ENCODE results near the gene KRT33B.
"Not testable (repeated sequence)": the region's sequence is repeated elsewhere in the genome, so short reads cannot be mapped to it uniquely, and the experiment has no call there.

KRT33B gene

GRCh38 chr17:41366070-41366469 is 3.5 kb downstream of the KRT33B start:
- H3K9ac ChIP-seq (ENCODE audit: low read depth, low read length) = no peak overlapping the region
- H3K9me3 ChIP-seq (ENCODE audit: control insufficient read depth, insufficient read depth, low read length) = no peaks in the 10 kb centered on the region
- H3K4me1 ChIP-seq (ENCODE audit: control insufficient read depth, insufficient read depth, low read length) = no peaks in the 10 kb centered on the region
- H3K36me3 ChIP-seq (ENCODE audit: control insufficient read depth, insufficient read depth, low read length) = no peaks in the 10 kb centered on the region
- no peak overlapping the region for H3K4me3 ChIP-seq (ENCODE audit: low read depth, low read length)
- H3K27me3 ChIP-seq (ENCODE audit: control insufficient read depth, insufficient read depth, low read length) = no peaks in the 10 kb centered on the region

DNA sequence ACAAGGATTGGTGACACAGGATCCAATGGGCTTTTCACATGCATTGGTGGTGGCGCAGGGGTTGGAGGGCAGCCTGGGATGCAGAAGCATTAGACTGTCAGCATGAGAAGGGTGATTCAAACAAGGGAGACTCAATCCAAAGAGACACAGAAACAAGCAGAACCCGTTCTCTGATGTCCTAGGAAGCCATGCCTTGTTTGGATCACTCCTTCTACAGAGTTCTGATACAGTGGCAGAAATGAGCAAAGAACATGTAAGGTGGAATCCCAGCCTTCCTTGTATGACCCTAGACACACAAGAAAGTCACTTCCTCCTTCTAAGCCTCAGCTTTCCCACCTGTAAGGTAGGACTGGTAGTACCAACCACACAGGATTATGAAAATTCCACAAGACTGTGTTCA is 5.7 kb downstream of the KRT33B start:
- H3K9me3 ChIP-seq (ENCODE audit: control insufficient read depth, insufficient read depth, low read length) = no peaks in the 10 kb centered on the region
- no peak overlapping the region for H3K4me3 ChIP-seq (ENCODE audit: low read depth, low read length)
- no peak overlapping the region for H3K9ac ChIP-seq (ENCODE audit: low read depth, low read length)
- no peaks in the 10 kb centered on the region for H3K27me3 ChIP-seq (ENCODE audit: control insufficient read depth, insufficient read depth, low read length)
- no peaks in the 10 kb centered on the region for H3K36me3 ChIP-seq (ENCODE audit: control insufficient read depth, insufficient read depth, low read length)
- H3K4me1 ChIP-seq (ENCODE audit: control insufficient read depth, insufficient read depth, low read length) = no peaks in the 10 kb centered on the region

DNA sequence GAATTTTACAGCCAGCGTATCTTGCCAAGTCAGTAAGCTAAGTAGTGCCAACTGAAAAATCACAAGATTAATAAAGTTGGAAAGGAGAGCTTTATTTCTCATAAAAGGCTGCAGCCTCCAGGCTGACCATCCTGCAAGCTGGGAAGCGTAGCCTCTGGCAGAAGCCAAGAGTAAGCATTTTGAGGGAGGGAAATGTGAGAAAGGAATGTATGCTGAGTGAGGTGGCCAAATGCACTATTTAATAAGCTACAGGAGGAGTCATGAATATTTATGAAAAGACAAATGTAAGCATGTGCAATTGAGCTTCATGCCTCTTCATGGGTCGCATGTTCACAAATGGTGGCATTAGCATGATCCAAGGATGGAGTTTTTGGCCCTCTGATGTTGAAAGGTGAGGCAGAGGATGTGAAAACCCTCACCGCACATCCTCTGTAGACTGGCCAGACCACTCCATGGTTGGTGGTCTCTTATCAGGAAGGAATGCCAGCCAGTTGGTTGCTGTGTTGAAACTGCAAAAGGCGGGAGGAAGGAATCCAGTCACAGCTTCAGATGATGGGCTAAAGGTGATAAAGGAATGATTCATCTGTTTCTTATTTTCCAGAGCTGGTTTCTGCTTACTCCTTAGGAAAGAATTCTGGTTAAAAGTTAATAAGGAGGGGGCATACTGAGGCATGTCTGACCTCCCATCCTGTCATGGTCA is 9.2 kb downstream of the KRT33B start:
- no peaks in the 10 kb centered on the region for H3K36me3 ChIP-seq (ENCODE audit: control insufficient read depth, insufficient read depth, low read length)
- no peaks in the 10 kb centered on the region for H3K4me1 ChIP-seq (ENCODE audit: control insufficient read depth, insufficient read depth, low read length)
- H3K9me3 ChIP-seq (ENCODE audit: control insufficient read depth, insufficient read depth, low read length) = no peaks in the 10 kb centered on the region
- no peak overlapping the region for H3K4me3 ChIP-seq (ENCODE audit: low read depth, low read length)
- no peak overlapping the region for H3K9ac ChIP-seq (ENCODE audit: low read depth, low read length)
- no peaks in the 10 kb centered on the region for H3K27me3 ChIP-seq (ENCODE audit: control insufficient read depth, insufficient read depth, low read length)

- Histone ChIP-seq H3K4me1 (ENCODE audit: control insufficient read depth, insufficient read depth, low read length) (no peaks in the 10 kb centered on the region), H3K9me3 (ENCODE audit: control insufficient read depth, insufficient read depth, low read length) (no peaks in the 10 kb centered on the region), H3K27me3 (ENCODE audit: control insufficient read depth, insufficient read depth, low read length) (no peaks in the 10 kb centered on the region), H3K4me3 (ENCODE audit: low read depth, low read length) (no peak overlapping the region), H3K9ac (ENCODE audit: low read depth, low read length) (no peak overlapping the region), H3K36me3 (ENCODE audit: control insufficient read depth, insufficient read depth, low read length) (no peaks in the 10 kb centered on the region)
Measured at GRCh38 chr17:41354536-41354935, 15.1 kb downstream of the KRT33B start.

- Histone ChIP-seq H3K27me3 (ENCODE audit: control insufficient read depth, insufficient read depth, low read length) (no peaks in the 10 kb centered on the region), H3K9ac (ENCODE audit: low read depth, low read length) (no peak overlapping the region), H3K36me3 (ENCODE audit: control insufficient read depth, insufficient read depth, low read length) (no peaks in the 10 kb centered on the region), H3K9me3 (ENCODE audit: control insufficient read depth, insufficient read depth, low read length) (no peaks in the 10 kb centered on the region), H3K4me3 (ENCODE audit: low read depth, low read length) (no peak overlapping the region), H3K4me1 (ENCODE audit: control insufficient read depth, insufficient read depth, low read length) (no peaks in the 10 kb centered on the region)
Measured at GRCh38 chr17:41352597-41353366, 16.8 kb downstream of the KRT33B start.

- H3K36me3 ChIP-seq (ENCODE audit: control insufficient read depth, insufficient read depth, low read length) = no peaks in the 10 kb centered on the region
- no peak overlapping the region for H3K9ac ChIP-seq (ENCODE audit: low read depth, low read length)
- H3K9me3 ChIP-seq (ENCODE audit: control insufficient read depth, insufficient read depth, low read length) = no peaks in the 10 kb centered on the region
- H3K27me3 ChIP-seq (ENCODE audit: control insufficient read depth, insufficient read depth, low read length) = no peaks in the 10 kb centered on the region
- H3K4me3 ChIP-seq (ENCODE audit: low read depth, low read length) = no peak overlapping the region
- no peaks in the 10 kb centered on the region for H3K4me1 ChIP-seq (ENCODE audit: control insufficient read depth, insufficient read depth, low read length)
Measured at GRCh38 chr17:41351177-41351576, 18.4 kb downstream of the KRT33B start.

- not testable (repeated sequence) for H3K9ac ChIP-seq (ENCODE audit: low read depth, low read length); H3K36me3 ChIP-seq (ENCODE audit: control insufficient read depth, insufficient read depth, low read length); H3K9me3 ChIP-seq (ENCODE audit: control insufficient read depth, insufficient read depth, low read length)
Measured at GRCh38 chr17:41350381-41350878, 19.2 kb downstream of the KRT33B start, which contains the start of gene KRT33A. Gene KRT33A, minus strand, starts transcription at chr17:41350828. Its CDS starts 61 bp downstream, at chr17:41350767.

DNA sequence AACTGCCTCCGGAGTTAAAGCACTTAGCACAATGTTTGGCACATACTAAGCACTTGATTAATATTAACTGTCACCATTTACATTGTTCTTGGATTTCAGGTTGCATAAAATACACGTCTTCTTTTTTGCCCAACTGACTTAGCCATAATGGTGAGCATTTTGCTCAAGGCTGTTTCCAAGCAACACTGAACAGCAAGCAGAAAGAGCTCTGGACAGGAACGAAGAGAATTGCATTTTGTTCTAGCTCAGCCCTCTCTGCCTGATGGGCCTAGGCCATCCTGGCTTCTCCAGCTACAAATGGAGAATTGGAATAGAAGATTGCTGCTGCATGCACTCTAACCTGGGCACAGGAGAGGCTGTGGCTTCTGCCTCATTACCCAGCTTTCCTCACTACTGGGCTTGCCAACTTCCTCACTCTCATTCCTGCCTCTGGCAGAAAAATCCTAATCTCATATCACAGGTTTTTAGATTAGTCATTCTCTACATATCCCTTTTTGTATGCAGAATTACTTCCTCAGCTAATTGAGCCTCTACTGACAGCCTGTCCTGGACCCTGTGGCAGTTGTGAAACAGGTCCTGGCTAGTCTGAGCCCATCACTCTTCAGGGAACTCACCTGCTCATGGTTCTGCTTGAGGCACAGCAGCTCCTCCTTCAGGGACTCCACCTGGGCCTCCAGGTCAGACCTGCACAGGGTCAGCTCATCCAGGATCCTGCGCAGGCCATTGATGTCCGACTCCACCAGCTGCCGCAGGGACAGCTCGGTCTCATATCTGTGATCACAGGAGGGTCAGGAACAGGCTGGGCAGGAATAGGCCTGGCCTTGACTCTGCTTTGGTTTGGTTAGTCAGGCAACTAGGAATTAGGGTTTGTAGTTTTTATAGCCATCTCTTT is 21.5 kb downstream of the KRT33B start:
- H3K4me3 ChIP-seq (ENCODE audit: low read depth, low read length) = no peak overlapping the region
- no peak overlapping the region for H3K9ac ChIP-seq (ENCODE audit: low read depth, low read length)
- H3K27me3 ChIP-seq (ENCODE audit: control insufficient read depth, insufficient read depth, low read length) = no peaks in the 10 kb centered on the region
- H3K36me3 ChIP-seq (ENCODE audit: control insufficient read depth, insufficient read depth, low read length) = no peaks in the 10 kb centered on the region
- no peaks in the 10 kb centered on the region for H3K4me1 ChIP-seq (ENCODE audit: control insufficient read depth, insufficient read depth, low read length)
- no peaks in the 10 kb centered on the region for H3K9me3 ChIP-seq (ENCODE audit: control insufficient read depth, insufficient read depth, low read length)

More at GRCh38 chr17:41350381-41350878, 19.2 kb downstream of the KRT33B start, which contains the start of gene KRT33A:
- not testable (repeated sequence) for H3K4me1 ChIP-seq (ENCODE audit: control insufficient read depth, insufficient read depth, low read length); H3K27me3 ChIP-seq (ENCODE audit: control insufficient read depth, insufficient read depth, low read length); H3K4me3 ChIP-seq (ENCODE audit: low read depth, low read length)

DNA sequence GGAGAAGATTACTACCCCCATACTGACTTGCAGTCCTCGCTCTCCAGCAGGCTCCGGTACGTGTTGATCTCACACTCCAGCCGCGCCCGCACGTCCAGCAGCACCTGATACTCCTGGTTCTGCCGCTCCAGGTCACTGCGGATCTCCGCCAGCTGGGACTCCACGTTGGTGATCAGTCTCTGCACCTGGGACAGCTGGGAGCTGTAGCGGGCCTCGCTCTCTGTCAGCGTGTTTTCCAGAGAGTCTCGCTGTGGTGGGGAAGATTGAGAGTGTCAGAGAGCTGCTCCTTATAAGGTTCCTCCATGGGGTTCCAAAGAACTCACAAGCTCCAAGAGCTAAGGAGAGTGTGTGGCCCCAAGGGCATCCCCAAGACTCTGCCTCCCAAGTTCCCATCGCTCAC is 23.2 kb downstream of the KRT33B start:
- H3K4me1 ChIP-seq (ENCODE audit: control insufficient read depth, insufficient read depth, low read length); H3K36me3 ChIP-seq (ENCODE audit: control insufficient read depth, insufficient read depth, low read length); H3K27me3 ChIP-seq (ENCODE audit: control insufficient read depth, insufficient read depth, low read length); H3K4me3 ChIP-seq (ENCODE audit: low read depth, low read length); H3K9me3 ChIP-seq (ENCODE audit: control insufficient read depth, insufficient read depth, low read length); H3K9ac ChIP-seq (ENCODE audit: low read depth, low read length): not testable (repeated sequence)

GRCh38 chr17:41345992-41346391 is 23.6 kb downstream of the KRT33B start:
- H3K36me3 ChIP-seq (ENCODE audit: control insufficient read depth, insufficient read depth, low read length) = no peaks in the 10 kb centered on the region

DNA sequence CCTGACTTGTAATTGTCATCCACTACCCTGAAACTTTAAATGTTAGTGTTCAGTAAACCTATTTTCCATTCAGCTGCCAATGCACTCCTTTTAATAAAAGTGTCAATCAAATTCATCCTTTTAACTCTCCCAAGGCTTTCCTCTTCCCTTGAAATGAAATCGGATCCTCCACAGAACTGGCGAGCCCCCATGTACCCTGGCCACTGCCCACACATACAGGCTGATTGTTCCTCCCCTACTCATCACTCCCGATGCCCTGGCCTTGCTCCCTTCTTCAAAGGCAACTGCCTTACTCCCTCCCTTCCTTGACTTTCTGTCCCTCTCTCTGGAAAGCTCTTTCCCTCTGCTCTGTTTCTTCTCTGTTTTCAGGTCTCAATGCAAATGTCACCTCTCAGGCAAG is 26.6 kb downstream of the KRT33B start:
- Histone ChIP-seq H3K4me1 (ENCODE audit: control insufficient read depth, insufficient read depth, low read length) (no peaks in the 10 kb centered on the region), H3K9me3 (ENCODE audit: control insufficient read depth, insufficient read depth, low read length) (no peaks in the 10 kb centered on the region), H3K9ac (ENCODE audit: low read depth, low read length) (no peak overlapping the region), H3K4me3 (ENCODE audit: low read depth, low read length) (no peak overlapping the region), H3K27me3 (ENCODE audit: control insufficient read depth, insufficient read depth, low read length) (no peaks in the 10 kb centered on the region), H3K36me3 (ENCODE audit: control insufficient read depth, insufficient read depth, low read length) (no peaks in the 10 kb centered on the region)

More at GRCh38 chr17:41345992-41346391, 23.6 kb downstream of the KRT33B start:
- no peaks in the 10 kb centered on the region for H3K9me3 ChIP-seq (ENCODE audit: control insufficient read depth, insufficient read depth, low read length)
- H3K4me3 ChIP-seq (ENCODE audit: low read depth, low read length) = no peak overlapping the region
- H3K9ac ChIP-seq (ENCODE audit: low read depth, low read length) = no peak overlapping the region
- H3K4me1 ChIP-seq (ENCODE audit: control insufficient read depth, insufficient read depth, low read length) = no peaks in the 10 kb centered on the region
- no peaks in the 10 kb centered on the region for H3K27me3 ChIP-seq (ENCODE audit: control insufficient read depth, insufficient read depth, low read length)

All from iPS-15b (cell line).